B cell (primary cell): ENCODE measurements around the gene PLEKHO1. TPM values are rescaled to one million over a fixed set of nuclear protein-coding genes. Genes with fewer than 3 reads are reported as not detected.

Experiments used
- ATAC-seq: fragments of 200-7000 bp; cut with Tn5 transposase; one replicate; pipeline ENCODE4 v1.10.0; 2021; ENCODE audit warnings: low read depth, mild to moderate bottlenecking, moderate number of reproducible peaks, moderate library complexity
- CTCF ChIA-PET: fragments of 350-600 bp; sonication (Branson Sonifier 250); formaldehyde crosslinking; loops from one replicate; lab custom pipeline; 2021; ENCODE audit warnings: antibody characterized with exemption, inconsistent platforms; lab: Charles Lee
- POLR2A ChIA-PET: fragments of 350-600 bp; sonication (Branson Sonifier 250); formaldehyde crosslinking; loops from one replicate; lab custom pipeline; 2021; ENCODE audit warnings: antibody characterized with exemption; lab: Charles Lee
- DNase-seq: peaks from one replicate; pipeline ENCODE4 v3.0.0; 2013
- H2AFZ ChIP-seq: 2 replicates; pipeline ENCODE4 v1.6.1; 2012; ENCODE audit warnings: mild to moderate bottlenecking, low read depth, low read length; ENCODE audit not compliant: insufficient read depth, poor library complexity, severe bottlenecking
- H3K27ac ChIP-seq, 2 donors: 1 replicate in 1 of 2; 2 replicates in 1 of 2; pipeline ENCODE4 v1.5.1; 2012 to 2013; ENCODE audit warnings: low read length in 2 of 2, mild to moderate bottlenecking in 2 of 2, moderate library complexity in 1 of 2
- H3K27me3 ChIP-seq, 4 experiments: fragments of 200-600 bp in 1 of 4; sonication (generic) in 1 of 4; replicated peaks in 1 of 4; 1 replicate in 2 of 4; 2 replicates in 2 of 4; pipeline versions ENCODE4 v1.6.1 to v1.7.0; 2013 to 2016; ENCODE audit warnings: low read length in 3 of 4, mild to moderate bottlenecking in 2 of 4, mixed read lengths in 1 of 4, moderate library complexity in 1 of 4; ENCODE audit not compliant: insufficient read depth in 4 of 4, control insufficient read depth in 3 of 4; ENCODE audit errors: control extremely low read depth in 1 of 4
- H3K36me3 ChIP-seq, 2 experiments: replicated peaks in 1 of 2; 1 replicate in 1 of 2; 2 replicates in 1 of 2; pipeline versions ENCODE4 v1.6.1 to v1.7.1; 2013; ENCODE audit warnings: low read length in 1 of 2; ENCODE audit not compliant: insufficient read depth in 2 of 2, control insufficient read depth in 1 of 2; ENCODE audit errors: control extremely low read depth in 1 of 2, extremely low read depth in 1 of 2
- H3K4me1 ChIP-seq, 2 donors: fragments of 200-600 bp in 1 of 2; sonication (generic) in 1 of 2; 1 replicate in 1 of 2; 2 replicates in 1 of 2; pipeline versions ENCODE4 v1.5.1 to v1.6.1; 2013 to 2017; ENCODE audit warnings: low read length in 2 of 2; ENCODE audit not compliant: control insufficient read depth in 2 of 2, insufficient read depth in 2 of 2
- H3K4me2 ChIP-seq: replicated peaks from 2 replicates; pipeline ENCODE3; 2012; ENCODE audit warnings: mild to moderate bottlenecking, low read depth, low read length; ENCODE audit not compliant: poor library complexity, severe bottlenecking
- H3K4me3 ChIP-seq, 5 experiments: fragments of 200-600 bp in 1 of 5; sonication (generic) in 1 of 5; 1 replicate in 3 of 5; 2 replicates in 2 of 5; pipeline versions ENCODE4 v1.5.1 to v1.7.0; 2011 to 2016; ENCODE audit warnings: low read length in 4 of 5, mild to moderate bottlenecking in 4 of 5, low read depth in 2 of 5, control low read depth in 1 of 5, moderate library complexity in 1 of 5; ENCODE audit not compliant: insufficient read depth in 1 of 5; ENCODE audit errors: control extremely low read depth in 1 of 5, extremely low read depth in 1 of 5
- H3K79me2 ChIP-seq: fragments of 200-600 bp; sonication (generic); one replicate; pipeline ENCODE4 v1.6.0; 2016; ENCODE audit warnings: low read length; ENCODE audit not compliant: control insufficient read depth, insufficient read depth
- H3K9ac ChIP-seq: fragments of 200-600 bp; sonication (generic); 2 replicates; pipeline ENCODE4 v1.6.1; 2017; ENCODE audit warnings: mild to moderate bottlenecking, low read length, moderate library complexity
- H3K9me3 ChIP-seq, 3 donors: one replicate each; pipeline versions ENCODE4 v1.6.1 to v1.7.1; 2013; ENCODE audit warnings: low read length in 2 of 3; ENCODE audit not compliant: control insufficient read depth in 2 of 3, insufficient read depth in 1 of 3; ENCODE audit errors: control extremely low read depth in 1 of 3
- H4K20me1 ChIP-seq: 2 replicates; pipeline ENCODE4 v1.6.0; 2012; ENCODE audit warnings: mild to moderate bottlenecking, low read length; ENCODE audit not compliant: insufficient read depth, control insufficient read depth, poor library complexity, severe bottlenecking
- H3K27ac Mint-ChIP-seq: one replicate; pipeline ENCODE4 v1.8.0; 2021; ENCODE audit warnings: mixed read lengths
- H3K27me3 Mint-ChIP-seq: one replicate; pipeline ENCODE4 v1.8.0; 2021; ENCODE audit warnings: mixed read lengths
- H3K4me1 Mint-ChIP-seq: one replicate; pipeline ENCODE4 v1.8.0; 2021; ENCODE audit warnings: mixed read lengths
- H3K4me3 Mint-ChIP-seq: one replicate; pipeline ENCODE4 v1.8.0; 2021; ENCODE audit warnings: mixed read lengths
- H3K9me3 Mint-ChIP-seq: one replicate; pipeline ENCODE4 v1.8.0; 2022; ENCODE audit warnings: mixed read lengths; ENCODE audit not compliant: insufficient read depth
- EZH2 ChIP-seq: IDR thresholded peaks from 2 replicates; pipeline ENCODE4 v1.6.1; 2012; ENCODE audit warnings: borderline replicate concordance, low read depth, mild to moderate bottlenecking, moderate library complexity, low read length; ENCODE audit not compliant: insufficient read depth, poor library complexity, severe bottlenecking
- WGBS: methylation state at CpG from one replicate; pipeline ENCODE4 v1.1.5; 2013; ENCODE audit warnings: missing lambda C conversion rate; ENCODE audit not compliant: insufficient coverage; 5-methylcytosine and 5-hydroxymethylcytosine counted together
- intact Hi-C: fragments of 100-400 bp; cut with micrococcal nuclease; formaldehyde crosslinking; loops from one replicate; pipeline ENCODE4 v1.10.0; 2022
- polyA plus RNA-seq: library from polyadenylated mRNA; depleted of rRNA; stranded (reverse); fragments of >200 nt; gene quantifications from 2 replicates; pipeline ENCODE4 v1.2.3, GENCODE V29; 2012
- total RNA-seq, 2 donors: library from RNA; stranded (reverse); fragments of 120-200 nt in 1 of 2; gene quantifications; 1 replicate in 1 of 2; 2 replicates in 1 of 2; pipeline versions ENCODE4 v1.2.3 to v1.2.4, GENCODE V29; 2013 to 2022
- TF ChIP-seq, protein P1 (sequence below): fragments of 200-600 bp; IDR thresholded peaks from one replicate; pipeline ENCODE4 v1.8.0; 2022; ENCODE audit warnings: antibody characterized with exemption, mild to moderate bottlenecking

Gene PLEKHO1
- total and polyA plus RNA-seq, 2 donors (not counting 1 experiment from before 2014, with no cell fraction given): 129 to 186 TPM

DNA sequence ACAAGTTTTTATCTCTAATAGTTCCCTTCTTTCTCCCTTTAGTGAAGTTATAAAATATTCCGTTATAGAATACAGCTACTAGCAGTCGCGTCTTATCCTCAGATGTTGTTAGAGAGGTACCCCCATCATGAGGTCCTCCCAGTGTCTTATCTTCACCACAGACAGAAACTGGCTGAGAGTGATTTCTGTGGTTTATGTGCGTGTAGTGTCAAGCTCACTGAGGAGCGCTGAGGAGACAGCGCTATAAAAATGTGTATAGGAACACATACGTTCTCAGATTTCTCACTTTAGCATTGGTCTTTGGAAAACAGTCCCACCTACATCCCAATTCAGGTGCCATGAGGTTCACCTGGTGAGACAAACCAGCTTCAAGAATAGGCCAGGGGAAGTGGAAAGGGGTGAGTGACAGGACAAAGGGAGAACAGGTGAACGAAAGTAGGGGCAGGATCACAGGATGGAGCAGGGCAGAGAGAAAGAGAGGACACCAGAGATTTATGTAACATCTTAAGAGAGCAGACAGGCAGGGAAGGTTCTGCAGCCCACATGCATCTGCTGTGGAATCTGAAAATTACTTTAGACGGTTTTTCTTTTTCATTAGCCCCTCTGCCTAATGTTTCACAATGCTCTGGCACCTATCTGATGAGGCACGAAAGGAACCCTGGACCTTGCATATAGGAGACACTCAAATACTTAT lies 2.7 kb upstream of the PLEKHO1 start:
- ChIA-PET POLR2A (no interaction called here), CTCF (interaction anchor here (0.8 to 2.3 kb wide), 3 partner anchors 14 to 73 kb away, joined by 4 to 9 read pairs (median 5); no protein-coding TSS in a partner anchor)
- TF ChIP-seq EZH2: no peak
- TF ChIP-seq, protein P1, sequence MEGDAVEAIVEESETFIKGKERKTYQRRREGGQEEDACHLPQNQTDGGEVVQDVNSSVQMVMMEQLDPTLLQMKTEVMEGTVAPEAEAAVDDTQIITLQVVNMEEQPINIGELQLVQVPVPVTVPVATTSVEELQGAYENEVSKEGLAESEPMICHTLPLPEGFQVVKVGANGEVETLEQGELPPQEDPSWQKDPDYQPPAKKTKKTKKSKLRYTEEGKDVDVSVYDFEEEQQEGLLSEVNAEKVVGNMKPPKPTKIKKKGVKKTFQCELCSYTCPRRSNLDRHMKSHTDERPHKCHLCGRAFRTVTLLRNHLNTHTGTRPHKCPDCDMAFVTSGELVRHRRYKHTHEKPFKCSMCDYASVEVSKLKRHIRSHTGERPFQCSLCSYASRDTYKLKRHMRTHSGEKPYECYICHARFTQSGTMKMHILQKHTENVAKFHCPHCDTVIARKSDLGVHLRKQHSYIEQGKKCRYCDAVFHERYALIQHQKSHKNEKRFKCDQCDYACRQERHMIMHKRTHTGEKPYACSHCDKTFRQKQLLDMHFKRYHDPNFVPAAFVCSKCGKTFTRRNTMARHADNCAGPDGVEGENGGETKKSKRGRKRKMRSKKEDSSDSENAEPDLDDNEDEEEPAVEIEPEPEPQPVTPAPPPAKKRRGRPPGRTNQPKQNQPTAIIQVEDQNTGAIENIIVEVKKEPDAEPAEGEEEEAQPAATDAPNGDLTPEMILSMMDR: no peak
- H3K27me3 ChIP-seq: no peaks in the 10 kb centered on the region
- H3K9me3 Mint-ChIP-seq: no peaks in the 10 kb centered on the region
- peak overlapping the region in 1 of 2 donors; percentile 34 for H3K27ac ChIP-seq
- no peaks in the 10 kb centered on the region for H3K27me3 Mint-ChIP-seq
- H3K4me2 ChIP-seq: no peak overlapping the region
- peak overlapping the region; percentile 16 for H3K27ac Mint-ChIP-seq
- no peak overlapping the region for H3K4me3 ChIP-seq
- H3K4me3 Mint-ChIP-seq: peak overlapping the region; percentile 6
- intact Hi-C loops: loop anchor here (5.0 kb wide), 1 partner anchor 35 kb away; no protein-coding TSS in a partner anchor
- peaks cover 6% of the 10 kb centered on the region for H4K20me1 ChIP-seq
- H3K36me3 ChIP-seq: peaks cover 0 to 6% of the 10 kb centered on the region in 2 experiments
- DNase-seq: no peak
- 63% methylated on average over 1 of the region's 10 CpGs for WGBS
- peaks cover 44% of the 10 kb centered on the region for H3K79me2 ChIP-seq
- no peak for ATAC-seq
- no peaks in the 10 kb centered on the region for H3K9me3 ChIP-seq
- H3K4me1 Mint-ChIP-seq: peaks cover 51% of the 10 kb centered on the region
- H2AFZ ChIP-seq: no peak overlapping the region
- H3K9ac ChIP-seq: no peak overlapping the region
- peaks cover 31 to 36% of the 10 kb centered on the region in 2 donors for H3K4me1 ChIP-seq

DNA sequence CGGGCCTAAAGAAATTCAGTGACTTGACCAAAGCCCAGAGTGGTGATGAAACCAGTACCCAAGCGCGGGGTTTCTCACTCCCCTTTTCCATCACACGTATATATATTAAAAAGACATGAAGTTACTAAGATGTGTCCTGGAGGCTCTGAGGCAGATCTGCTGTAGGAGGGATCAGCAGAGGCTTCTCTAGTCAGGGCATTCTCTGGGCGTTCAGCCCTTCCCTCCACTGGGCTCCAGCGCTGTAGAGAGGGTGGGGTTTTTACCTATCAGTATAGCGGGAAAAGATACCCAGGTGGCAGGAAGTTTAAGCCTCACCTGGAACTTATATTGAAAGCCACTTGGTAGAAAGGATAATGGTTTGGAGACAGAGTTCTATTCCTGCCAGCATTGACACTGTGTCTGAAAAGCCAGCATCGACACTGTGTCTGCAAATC lies 862 bp upstream of the PLEKHO1 start:
- CTCF ChIA-PET: interaction anchor here (0.7 to 3.4 kb wide), 8 partner anchors 11 to 186 kb away, joined by 3 to 26 read pairs (median 18); no protein-coding TSS in a partner anchor
- Mint-ChIP-seq H3K4me1 (peaks cover 67% of the 10 kb centered on the region), H3K9me3 (no peaks in the 10 kb centered on the region), H3K27me3 (no peaks in the 10 kb centered on the region), H3K27ac (peak overlapping the region; percentile 97), H3K4me3 (peak overlapping the region; percentile 98)
- TF ChIP-seq EZH2: no peak
- TF ChIP-seq, protein P1: no peak
- Histone ChIP-seq H4K20me1 (peaks cover 6% of the 10 kb centered on the region), H3K4me3 (peak overlapping the region; percentile 72 to 96 (median 93)), H3K27me3 (no peaks in the 10 kb centered on the region), H2AFZ (peak overlapping the region; percentile 87), H3K4me1 (peaks cover 47 to 54% of the 10 kb centered on the region in 2 donors), H3K9ac (peak overlapping the region; percentile 98), H3K36me3 (peaks cover 0 to 20% of the 10 kb centered on the region in 2 experiments), H3K79me2 (peaks cover 53% of the 10 kb centered on the region), H3K4me2 (peak overlapping the region; percentile 88), H3K27ac (peak overlapping the region; percentile 80 to 92), H3K9me3 (no peaks in the 10 kb centered on the region)
- ATAC-seq (no peak), DNase-seq (no peak)
- POLR2A ChIA-PET: interaction anchor here (0.6 to 5.0 kb wide), 7 partner anchors 13 to 261 kb away, joined by 3 to 139 read pairs (median 3); a partner anchor contains a TSS
- 4% methylated on average over 3 of the region's 8 CpGs for WGBS
- intact Hi-C loops: loop anchor here (5.0 kb wide), 1 partner anchor 37 kb away; no protein-coding TSS in a partner anchor
